Testis (tissue), 3 donors: ENCODE measurements around the gene SELENOH. TPM values are rescaled to one million over a fixed set of nuclear protein-coding genes. Genes with fewer than 3 reads are reported as not detected.

Experiments
- DNase-seq: peaks from one replicate; pipeline ENCODE4 v3.0.0-alpha.2; 2019
- H3K27ac ChIP-seq, 2 donors: fragments of 200-600 bp; sonication (generic); one replicate each; pipeline ENCODE4 v1.5.1; 2019
- H3K27me3 ChIP-seq: fragments of 200-600 bp; sonication (generic); one replicate; pipeline ENCODE4 v1.5.1; 2019
- H3K36me3 ChIP-seq: fragments of 200-600 bp; sonication (generic); one replicate; pipeline ENCODE4 v1.5.1; 2017; ENCODE audit warnings: low read depth; ENCODE audit errors: missing control alignments
- H3K4me1 ChIP-seq: fragments of 200-600 bp; sonication (generic); one replicate; pipeline ENCODE4 v1.5.1; 2019
- H3K4me3 ChIP-seq, 2 donors: fragments of 200-600 bp; sonication (generic); one replicate each; pipeline ENCODE4 v1.5.1; 2017 to 2019
- H3K9me3 ChIP-seq: fragments of 200-600 bp; sonication (generic); one replicate; pipeline ENCODE4 v1.5.1; 2017
- POLR2A ChIP-seq: fragments of 450-650 bp; IDR thresholded peaks from one replicate; pipeline ENCODE4 v1.6.1; 2017; ENCODE audit warnings: antibody characterized with exemption, mild to moderate bottlenecking, moderate library complexity
- WGBS, 2 donors: methylation state at CpG; one replicate each; pipeline ENCODE4 v1.1.5; 2018; 5-methylcytosine and 5-hydroxymethylcytosine counted together
- intact Hi-C: fragments of 100-400 bp; cut with DNase I; formaldehyde crosslinking; loops from one replicate; pipeline ENCODE4 v1.15.1; 2023; ENCODE audit warnings: low total_unique reads
- polyA plus RNA-seq: library from polyadenylated mRNA; stranded (reverse); fragments of 350-450 nt; fragmentation: Illumina TruSeq; extraction: RNeasy Lipid Tissue Mini Kit (QIAGEN cat#74804); gene quantifications from one replicate; pipeline ENCODE4 v1.2.3, GENCODE V29; 2014; ENCODE audit warnings: low read depth, low replicate concordance; ENCODE audit not compliant: insufficient read depth
- total RNA-seq, 2 donors: library from RNA; depleted of rRNA; stranded (reverse); fragments of >200 nt; gene quantifications; one replicate each; pipeline ENCODE4 v1.2.3, GENCODE V29; 2016
- TF ChIP-seq, protein P1 (sequence below), 3 experiments: fragments of 450-650 bp in 2 of 3; fragments of 200-600 bp in 1 of 3; sonication (generic) in 1 of 3; IDR thresholded peaks; one replicate each; pipeline ENCODE4 v1.5.1; 2016 to 2019; ENCODE audit warnings: antibody characterized with exemption in 3 of 3, mild to moderate bottlenecking in 2 of 3, moderate library complexity in 1 of 3

Gene SELENOH
- total and polyA plus RNA-seq, 3 donors from 2014 or later = 71.3 to 222 (median 157) TPM

DNA sequence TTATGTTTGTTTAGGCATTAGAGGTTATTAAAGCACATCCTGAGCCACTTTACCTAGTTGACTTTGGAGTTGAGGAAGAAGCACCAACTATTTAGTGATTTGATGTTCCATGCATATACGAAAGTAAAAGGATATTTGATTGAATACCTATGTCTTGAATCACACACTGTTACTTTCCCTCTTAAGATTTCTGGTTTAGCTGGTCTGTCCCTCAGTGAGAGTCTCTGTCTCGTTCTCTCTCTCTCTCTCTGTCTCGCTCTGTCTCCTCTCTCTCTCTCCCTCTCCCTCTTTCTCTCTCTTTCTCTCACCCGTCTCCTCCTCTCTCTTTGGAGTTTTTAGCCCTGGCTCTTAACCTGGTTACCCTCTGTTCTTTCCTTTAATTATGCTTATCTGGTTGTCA, 31.3 kb downstream of the SELENOH start:
- Histone ChIP-seq H3K9me3 (no peaks in the 10 kb centered on the region), H3K27me3 (no peaks in the 10 kb centered on the region), H3K27ac (peak overlapping the region in 1 of 2 donors; percentile 45), H3K36me3 (no peaks in the 10 kb centered on the region), H3K4me3 (no peak overlapping the region), H3K4me1 (peaks cover 60% of the 10 kb centered on the region)
- intact Hi-C loops = no loop called here
- 64 to 71% methylated on average over 4 of the region's 4 CpGs for WGBS, 2 donors
- DNase-seq = no peak
- TF ChIP-seq POLR2A = no peak
- TF ChIP-seq, protein P1, sequence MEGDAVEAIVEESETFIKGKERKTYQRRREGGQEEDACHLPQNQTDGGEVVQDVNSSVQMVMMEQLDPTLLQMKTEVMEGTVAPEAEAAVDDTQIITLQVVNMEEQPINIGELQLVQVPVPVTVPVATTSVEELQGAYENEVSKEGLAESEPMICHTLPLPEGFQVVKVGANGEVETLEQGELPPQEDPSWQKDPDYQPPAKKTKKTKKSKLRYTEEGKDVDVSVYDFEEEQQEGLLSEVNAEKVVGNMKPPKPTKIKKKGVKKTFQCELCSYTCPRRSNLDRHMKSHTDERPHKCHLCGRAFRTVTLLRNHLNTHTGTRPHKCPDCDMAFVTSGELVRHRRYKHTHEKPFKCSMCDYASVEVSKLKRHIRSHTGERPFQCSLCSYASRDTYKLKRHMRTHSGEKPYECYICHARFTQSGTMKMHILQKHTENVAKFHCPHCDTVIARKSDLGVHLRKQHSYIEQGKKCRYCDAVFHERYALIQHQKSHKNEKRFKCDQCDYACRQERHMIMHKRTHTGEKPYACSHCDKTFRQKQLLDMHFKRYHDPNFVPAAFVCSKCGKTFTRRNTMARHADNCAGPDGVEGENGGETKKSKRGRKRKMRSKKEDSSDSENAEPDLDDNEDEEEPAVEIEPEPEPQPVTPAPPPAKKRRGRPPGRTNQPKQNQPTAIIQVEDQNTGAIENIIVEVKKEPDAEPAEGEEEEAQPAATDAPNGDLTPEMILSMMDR (IDR thresholded peaks at IDR 0.05) = no peak

DNA sequence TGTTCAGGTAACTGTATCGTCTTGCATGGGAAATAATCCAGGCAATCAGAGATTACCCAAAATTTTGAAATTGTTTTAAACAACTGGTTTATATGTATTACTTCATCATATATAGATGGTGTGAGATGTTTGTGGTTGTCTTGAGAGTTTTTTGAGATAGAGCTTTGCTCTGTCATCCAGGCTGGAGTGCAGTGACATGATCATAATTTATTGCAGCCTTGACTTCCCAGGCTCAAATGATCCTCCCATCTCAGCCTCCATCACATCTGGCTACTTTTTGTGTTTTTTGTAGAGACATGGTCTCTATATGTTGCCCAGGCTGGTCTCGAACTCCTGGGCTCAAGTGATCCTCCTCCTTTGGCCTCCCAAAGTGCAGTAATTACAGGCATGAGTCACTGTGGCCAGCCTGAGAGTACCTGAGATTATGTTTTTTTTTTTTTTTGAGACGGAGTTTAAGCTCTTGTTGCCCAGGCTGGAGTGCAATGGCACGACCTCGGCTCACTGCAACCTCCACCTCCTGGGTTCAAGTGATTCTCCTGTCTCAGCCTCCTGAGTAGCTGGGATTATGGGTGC, 31.8 kb downstream of the SELENOH start:
- Histone ChIP-seq H3K4me1 (peaks cover 62% of the 10 kb centered on the region), H3K9me3 (no peaks in the 10 kb centered on the region), H3K27ac (peak overlapping the region in 1 of 2 donors; percentile 45), H3K4me3 (no peak overlapping the region), H3K27me3 (no peaks in the 10 kb centered on the region), H3K36me3 (no peaks in the 10 kb centered on the region)
- intact Hi-C loops = no loop called here
- WGBS, 2 donors = 72 to 77% methylated on average over 5 of the region's 5 CpGs
- TF ChIP-seq, protein P1 (IDR thresholded peaks at IDR 0.05) = no peak
- no peak for TF ChIP-seq POLR2A
- no peak for DNase-seq

DNA sequence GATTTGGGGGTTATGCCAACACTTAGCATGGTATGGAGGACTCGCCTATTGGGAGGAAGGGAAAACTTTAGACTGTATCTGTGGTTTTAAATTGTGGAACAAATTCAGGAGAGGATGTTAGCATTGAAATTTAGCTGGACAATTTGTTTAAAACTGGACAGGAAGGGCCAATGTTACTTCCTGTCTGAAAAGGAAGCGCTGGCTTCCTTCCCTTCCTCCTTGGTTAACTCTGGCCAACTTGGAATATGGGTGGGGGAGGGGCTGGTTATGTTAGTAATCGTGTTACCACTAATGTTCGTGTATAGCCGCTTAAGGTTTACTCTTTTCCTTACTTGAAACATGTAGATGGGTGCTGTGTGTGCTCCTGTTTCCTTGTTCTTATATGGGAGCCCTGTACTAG, 34.2 kb downstream of the SELENOH start:
- no peaks in the 10 kb centered on the region for H3K36me3 ChIP-seq
- no peaks in the 10 kb centered on the region for H3K9me3 ChIP-seq
- H3K27me3 ChIP-seq = no peaks in the 10 kb centered on the region
- intact Hi-C loops = no loop called here
- no peak overlapping the region for H3K4me3 ChIP-seq
- H3K27ac ChIP-seq = peak overlapping the region; percentile 25 to 80
- 46 to 51% methylated on average over 5 of the region's 5 CpGs for WGBS, 2 donors
- DNase-seq = no peak
- peaks cover 83% of the 10 kb centered on the region for H3K4me1 ChIP-seq
- TF ChIP-seq POLR2A = no peak
- TF ChIP-seq, protein P1 (IDR thresholded peaks at IDR 0.05) = no peak

DNA sequence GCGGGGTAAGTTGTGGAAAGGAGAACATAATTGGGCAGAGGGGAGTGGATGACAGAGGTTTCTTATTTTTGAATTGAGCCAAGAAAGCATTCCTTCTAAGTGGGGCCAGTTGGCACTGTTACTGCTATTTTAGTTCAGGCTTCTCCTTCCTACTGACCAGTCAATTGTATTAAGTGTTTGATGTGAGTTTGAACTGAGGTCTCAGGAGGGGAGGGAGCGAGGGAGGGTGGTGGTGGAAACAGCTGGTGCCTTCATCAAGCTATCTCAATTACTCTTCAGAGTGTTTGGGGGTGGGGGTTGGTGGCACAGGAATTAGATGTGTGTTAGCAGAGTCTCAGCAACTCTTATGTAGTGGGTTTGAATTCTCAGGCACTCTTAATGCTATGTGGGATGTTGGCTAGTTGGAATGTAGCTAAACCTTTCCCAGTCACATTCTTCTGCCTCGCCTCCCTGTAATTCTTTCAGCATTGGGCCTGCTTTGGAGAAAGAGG, 34.8 kb downstream of the SELENOH start:
- H3K27ac ChIP-seq = peak overlapping the region; percentile 25 to 80
- TF ChIP-seq, protein P1 (IDR thresholded peaks at IDR 0.05) = no peak
- TF ChIP-seq POLR2A = no peak
- no peak for DNase-seq
- intact Hi-C loops = no loop called here
- H3K27me3 ChIP-seq = no peaks in the 10 kb centered on the region
- H3K36me3 ChIP-seq = no peaks in the 10 kb centered on the region
- H3K4me1 ChIP-seq = peaks cover 86% of the 10 kb centered on the region
- no peaks in the 10 kb centered on the region for H3K9me3 ChIP-seq
- 59 to 60% methylated on average over 3 of the region's 3 CpGs for WGBS, 2 donors
- H3K4me3 ChIP-seq = no peak overlapping the region
